ENCODE measurements around the gene ATF7IP. TPM values are rescaled to one million over a fixed set of nuclear protein-coding genes. Genes with fewer than 3 reads are reported as not detected.

ATF7IP gene
- total and polyA plus RNA-seq, 9 donors: 19.9 to 38.1 (median 29.5) TPM

GRCh38 chr12:14525964-14526363 is 160.5 kb downstream of the ATF7IP start:
- no peaks in the 10 kb centered on the region for H3K36me3 ChIP-seq (ENCODE audit: control insufficient read depth, insufficient read depth, low read length)
- no peak overlapping the region for H3K27ac ChIP-seq (ENCODE audit: low read length)
- no peak for DNase-seq
- H3K27me3 ChIP-seq (ENCODE audit: control insufficient read depth, insufficient read depth, low read length): no peaks in the 10 kb centered on the region
- WGBS (ENCODE audit: insufficient coverage): no CpG with 5 or more reads among the region's 2 CpGs
- H3K4me1 ChIP-seq (ENCODE audit: control insufficient read depth, insufficient read depth, low read length): no peaks in the 10 kb centered on the region
- no peak overlapping the region for H3K4me3 ChIP-seq (ENCODE audit: low read length)
- peaks cover 5% of the 10 kb centered on the region for H3K9me3 ChIP-seq (replicated peaks; ENCODE audit: control insufficient read depth, low read depth, low read length)

GRCh38 chr12:14532152-14532551 is 166.7 kb downstream of the ATF7IP start:
- Histone ChIP-seq H3K9me3 (replicated peaks; ENCODE audit: control insufficient read depth, low read depth, low read length) (no peaks in the 10 kb centered on the region), H3K4me3 (ENCODE audit: low read length) (no peak overlapping the region), H3K36me3 (ENCODE audit: control insufficient read depth, insufficient read depth, low read length) (peaks cover 6% of the 10 kb centered on the region), H3K27me3 (ENCODE audit: control insufficient read depth, insufficient read depth, low read length) (no peaks in the 10 kb centered on the region), H3K27ac (ENCODE audit: low read length) (no peak overlapping the region), H3K4me1 (ENCODE audit: control insufficient read depth, insufficient read depth, low read length) (no peaks in the 10 kb centered on the region)
- WGBS (ENCODE audit: insufficient coverage): 90% methylated on average over 10 of the region's 10 CpGs
- DNase-seq: no peak

GRCh38 chr12:14537088-14537487 is 171.6 kb downstream of the ATF7IP start:
- Histone ChIP-seq H3K4me1 (ENCODE audit: control insufficient read depth, insufficient read depth, low read length) (no peaks in the 10 kb centered on the region), H3K4me3 (ENCODE audit: low read length) (no peak overlapping the region), H3K27ac (ENCODE audit: low read length) (no peak overlapping the region), H3K36me3 (ENCODE audit: control insufficient read depth, insufficient read depth, low read length) (peaks cover 6% of the 10 kb centered on the region), H3K9me3 (replicated peaks; ENCODE audit: control insufficient read depth, low read depth, low read length) (no peaks in the 10 kb centered on the region), H3K27me3 (ENCODE audit: control insufficient read depth, insufficient read depth, low read length) (no peaks in the 10 kb centered on the region)
- 94% methylated on average over 2 of the region's 5 CpGs for WGBS (ENCODE audit: insufficient coverage)
- DNase-seq: no peak

GRCh38 chr12:14540801-14541462 is 175.4 kb downstream of the ATF7IP start:
- DNase-seq: no peak
- Histone ChIP-seq H3K9me3 (replicated peaks; ENCODE audit: control insufficient read depth, low read depth, low read length) (no peaks in the 10 kb centered on the region), H3K4me1 (ENCODE audit: control insufficient read depth, insufficient read depth, low read length) (no peaks in the 10 kb centered on the region), H3K36me3 (ENCODE audit: control insufficient read depth, insufficient read depth, low read length) (peaks cover 6% of the 10 kb centered on the region), H3K27ac (ENCODE audit: low read length) (no peak overlapping the region), H3K4me3 (ENCODE audit: low read length) (no peak overlapping the region), H3K27me3 (ENCODE audit: control insufficient read depth, insufficient read depth, low read length) (no peaks in the 10 kb centered on the region)
- no CpG with 5 or more reads among the region's 4 CpGs for WGBS (ENCODE audit: insufficient coverage)

GRCh38 chr12:14545144-14546124 is 180.0 kb downstream of the ATF7IP start:
- 82% methylated on average over 3 of the region's 7 CpGs for WGBS (ENCODE audit: insufficient coverage)
- H3K4me1 ChIP-seq (ENCODE audit: control insufficient read depth, insufficient read depth, low read length): no peaks in the 10 kb centered on the region
- no peaks in the 10 kb centered on the region for H3K36me3 ChIP-seq (ENCODE audit: control insufficient read depth, insufficient read depth, low read length)
- H3K27ac ChIP-seq (ENCODE audit: low read length): no peak overlapping the region
- no peak overlapping the region for H3K4me3 ChIP-seq (ENCODE audit: low read length)
- H3K27me3 ChIP-seq (ENCODE audit: control insufficient read depth, insufficient read depth, low read length): no peaks in the 10 kb centered on the region
- no peaks in the 10 kb centered on the region for H3K9me3 ChIP-seq (replicated peaks; ENCODE audit: control insufficient read depth, low read depth, low read length)
- DNase-seq: no peak

GRCh38 chr12:14547571-14547970 is 182.1 kb downstream of the ATF7IP start:
- Histone ChIP-seq H3K9me3 (replicated peaks; ENCODE audit: control insufficient read depth, low read depth, low read length) (no peaks in the 10 kb centered on the region), H3K36me3 (ENCODE audit: control insufficient read depth, insufficient read depth, low read length) (no peaks in the 10 kb centered on the region), H3K4me3 (ENCODE audit: low read length) (no peak overlapping the region), H3K27ac (ENCODE audit: low read length) (no peak overlapping the region), H3K27me3 (ENCODE audit: control insufficient read depth, insufficient read depth, low read length) (no peaks in the 10 kb centered on the region), H3K4me1 (ENCODE audit: control insufficient read depth, insufficient read depth, low read length) (no peaks in the 10 kb centered on the region)
- 97% methylated on average over 2 of the region's 4 CpGs for WGBS (ENCODE audit: insufficient coverage)
- no peak for DNase-seq

- Histone ChIP-seq H3K4me1 (ENCODE audit: control insufficient read depth, insufficient read depth, low read length) (no peaks in the 10 kb centered on the region), H3K4me3 (ENCODE audit: low read length) (no peak overlapping the region), H3K27me3 (ENCODE audit: control insufficient read depth, insufficient read depth, low read length) (no peaks in the 10 kb centered on the region), H3K9me3 (replicated peaks; ENCODE audit: control insufficient read depth, low read depth, low read length) (no peaks in the 10 kb centered on the region), H3K27ac (ENCODE audit: low read length) (no peak overlapping the region), H3K36me3 (ENCODE audit: control insufficient read depth, insufficient read depth, low read length) (no peaks in the 10 kb centered on the region)
- no peak for DNase-seq
- WGBS (ENCODE audit: insufficient coverage): no CpG with 5 or more reads among the region's 6 CpGs
These were observed 183.1 kb downstream of the ATF7IP start for GRCh38 chr12:14548609-14549008.

Other genes starting within 250 kb of the ATF7IP start
- 23.2 TPM for gene PLBD1, start 202.2 kb downstream of the ATF7IP start, total RNA-seq
- 10 to 100 TPM; 16.0 to 27.2 (median 24.1) TPM for gene PLBD1, start 202.2 kb downstream of the ATF7IP start, polyA plus RNA-seq (ENCODE audit: insufficient read depth in 1 of 8, insufficient read length in 8 of 8, low replicate concordance in 1 of 8)

Data from muscle of leg (tissue), 11 donors.